Ammon's horn (tissue), 1 donor: ENCODE measurements around the gene RFTN1.

Source experiments
- DNase-seq: peaks from one replicate; pipeline ENCODE4 v3.0.0-alpha.2; 2016; ENCODE audit warnings: low spot score

Gene RFTN1

DNA sequence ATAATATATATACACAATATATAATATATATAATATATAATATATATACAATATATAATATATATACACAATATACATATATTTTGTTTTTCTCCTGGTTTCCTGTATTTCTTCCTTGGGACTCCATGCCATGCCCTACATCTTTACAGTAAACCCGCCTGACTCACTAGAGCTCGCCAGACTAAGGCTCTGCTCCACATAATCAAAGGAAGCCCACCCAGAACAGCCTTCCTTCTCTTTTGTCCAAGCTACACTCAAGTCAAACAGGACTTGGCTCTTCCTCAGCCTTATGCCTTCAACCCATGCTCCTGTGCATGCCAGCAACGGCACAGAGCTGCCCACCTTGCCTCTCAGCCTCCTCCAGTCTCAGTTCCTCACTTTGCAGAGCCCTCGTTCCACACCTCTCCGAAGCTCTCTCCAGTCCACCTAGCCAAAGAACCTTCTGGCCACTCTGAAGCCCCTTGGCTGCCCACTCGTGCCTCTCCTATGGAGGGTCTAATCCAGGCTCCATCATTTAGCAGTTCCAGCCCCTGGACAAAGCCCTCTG lies 109.1 kb downstream of the RFTN1 start:
- DNase-seq: no peak

DNA sequence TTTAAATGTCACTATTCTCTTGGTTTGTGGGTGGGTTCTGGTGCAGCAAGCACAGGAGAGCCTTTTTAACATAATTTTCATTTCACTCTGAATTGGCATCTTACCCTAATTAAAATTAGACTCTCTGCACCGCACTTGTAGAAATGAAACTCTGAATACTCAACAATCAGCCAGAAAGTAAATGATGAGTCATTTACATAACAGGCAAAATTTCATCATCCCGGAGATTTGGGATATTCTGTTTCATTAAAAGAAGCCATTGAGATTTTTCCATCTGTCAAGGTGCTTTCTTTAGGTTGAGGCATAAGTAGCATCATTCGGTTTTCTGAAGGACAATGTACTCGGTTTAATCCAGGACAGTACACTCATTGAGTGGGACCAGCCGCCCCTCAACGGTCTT lies 111.0 kb downstream of the RFTN1 start:
- no peak for DNase-seq

DNA sequence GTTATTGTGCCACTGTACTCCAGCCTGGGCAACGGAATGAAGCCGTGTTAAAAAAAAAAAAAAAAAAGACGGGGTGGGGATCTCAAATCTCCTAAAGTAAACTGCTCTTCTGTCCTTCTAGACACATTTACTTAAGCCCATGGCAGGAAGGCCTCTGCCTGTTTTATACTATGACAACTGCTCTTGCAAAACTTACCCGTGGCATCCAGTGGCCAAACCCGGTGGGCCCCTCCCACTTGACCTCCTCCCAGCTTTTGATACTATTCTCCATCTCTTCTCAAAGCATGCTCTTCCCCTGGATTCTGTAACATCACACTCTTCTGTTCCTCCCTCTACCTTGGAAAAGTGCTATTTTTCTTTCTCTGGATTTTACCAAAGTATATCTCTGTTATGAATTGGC lies 112.2 kb downstream of the RFTN1 start:
- DNase-seq: no peak

DNA sequence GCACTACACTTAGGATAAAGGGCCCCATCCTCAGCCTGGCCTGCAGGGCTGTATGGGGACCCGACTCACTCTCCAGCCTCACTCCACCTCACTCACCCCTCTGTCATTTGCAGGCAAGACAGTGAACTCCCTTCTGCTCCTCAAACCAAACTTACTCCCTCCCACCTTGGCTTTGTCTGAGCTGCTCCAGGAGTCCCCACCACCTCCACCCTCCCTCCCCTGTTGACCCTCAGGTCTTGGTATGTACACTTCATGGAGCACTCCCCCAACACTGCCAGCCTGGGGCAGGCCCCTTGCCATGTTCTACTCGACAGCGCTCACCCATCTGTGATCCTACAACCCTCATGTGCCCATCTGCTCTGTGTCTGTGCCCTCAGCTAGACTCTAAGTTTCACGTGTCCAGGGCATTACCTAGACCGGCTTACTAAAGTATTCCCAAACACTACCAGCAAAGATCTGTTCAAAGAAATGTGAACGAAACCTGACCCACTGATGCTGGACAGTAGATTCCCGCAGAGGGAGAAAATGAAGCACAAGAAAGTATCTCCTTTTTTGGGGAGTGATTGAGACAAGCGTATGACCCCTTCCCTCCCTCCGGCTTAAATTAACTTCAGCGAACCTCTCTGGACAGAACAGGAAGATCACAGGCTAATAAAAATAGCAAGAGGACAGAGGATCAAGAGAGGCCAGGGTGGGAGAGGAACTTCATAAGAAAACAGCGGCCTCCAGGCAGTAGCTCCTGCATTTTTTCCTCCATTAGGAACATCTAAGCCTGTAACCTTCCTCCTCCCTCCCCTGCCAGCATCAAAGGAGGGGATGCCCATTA lies 113.2 kb downstream of the RFTN1 start:
- no peak for DNase-seq

DNA sequence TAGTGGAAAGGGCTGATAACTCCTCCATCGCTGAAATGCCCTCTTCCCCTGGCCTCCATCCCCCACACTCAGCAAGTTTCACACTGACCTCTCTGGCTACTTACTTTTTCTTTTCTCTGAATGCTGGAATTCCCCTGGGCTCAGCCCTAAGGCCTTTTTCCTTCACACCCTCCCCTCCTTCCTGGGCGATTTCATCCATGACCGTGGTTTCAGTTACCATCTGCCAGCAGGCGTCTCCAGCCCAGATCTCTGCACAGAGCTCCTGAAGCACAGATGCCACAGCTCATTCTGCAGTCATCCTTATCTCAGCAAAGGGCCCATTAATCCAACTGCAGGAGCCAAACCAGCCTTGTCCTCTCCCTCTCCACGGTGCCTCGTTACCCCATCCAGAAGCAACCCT lies 114.0 kb downstream of the RFTN1 start:
- DNase-seq: no peak

DNA sequence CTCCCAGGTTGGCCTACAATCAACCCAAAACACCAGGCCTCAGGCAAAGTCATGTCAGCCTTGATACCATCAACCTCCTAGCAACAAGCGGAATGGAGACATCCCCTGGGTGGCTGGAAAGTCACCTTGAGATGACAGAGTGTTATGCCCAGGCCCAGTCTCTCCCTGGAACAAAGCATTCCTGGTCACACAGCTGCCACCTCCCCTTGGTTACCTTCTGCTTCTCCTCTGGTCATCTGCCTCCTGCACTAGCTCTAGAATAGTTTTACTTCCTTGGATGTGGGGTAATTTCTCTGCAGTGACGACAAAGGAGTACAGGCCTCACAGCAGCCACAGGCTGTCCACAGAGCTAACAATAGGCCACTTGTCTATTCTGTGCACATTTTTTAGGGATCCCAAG lies 114.9 kb downstream of the RFTN1 start:
- DNase-seq: no peak

DNA sequence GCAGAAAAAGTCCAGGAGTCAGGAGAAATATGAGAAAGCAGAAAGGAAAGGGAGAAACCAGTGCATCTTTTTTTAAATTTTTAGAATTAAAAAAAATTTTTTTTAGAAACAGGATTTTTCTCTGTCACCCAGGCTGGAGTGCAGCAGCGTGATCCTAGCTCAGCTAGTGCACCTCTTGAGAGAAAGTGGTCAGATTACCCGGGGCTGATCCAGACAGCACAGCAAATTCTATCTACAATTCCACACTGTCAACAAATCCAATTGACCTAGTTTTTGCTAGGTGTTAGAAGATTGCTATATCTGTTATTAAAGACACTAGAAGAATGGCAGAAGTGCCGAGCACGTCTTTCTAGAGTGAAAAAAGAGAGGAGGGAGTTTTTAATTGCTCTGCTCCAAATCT lies 117.3 kb downstream of the RFTN1 start:
- no peak for DNase-seq

DNA sequence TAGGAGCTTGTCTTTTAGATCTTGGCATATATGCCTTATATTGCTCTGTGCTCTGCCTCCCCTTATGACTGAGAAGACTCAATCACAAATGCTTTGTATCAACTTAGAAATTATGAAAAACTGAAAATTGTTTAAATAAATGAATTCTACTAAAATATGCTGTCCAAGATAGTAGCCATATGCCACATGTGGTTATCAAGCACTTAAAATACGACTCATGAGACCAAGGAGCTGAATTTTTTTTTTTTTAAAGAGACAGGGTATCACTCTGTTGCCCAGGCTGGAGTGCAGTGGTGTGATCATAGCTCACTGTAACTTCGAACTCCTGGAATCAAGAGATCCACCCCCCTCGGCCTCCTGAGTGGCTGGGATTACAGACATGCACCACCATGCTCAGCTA lies 118.3 kb downstream of the RFTN1 start:
- DNase-seq: no peak

DNA sequence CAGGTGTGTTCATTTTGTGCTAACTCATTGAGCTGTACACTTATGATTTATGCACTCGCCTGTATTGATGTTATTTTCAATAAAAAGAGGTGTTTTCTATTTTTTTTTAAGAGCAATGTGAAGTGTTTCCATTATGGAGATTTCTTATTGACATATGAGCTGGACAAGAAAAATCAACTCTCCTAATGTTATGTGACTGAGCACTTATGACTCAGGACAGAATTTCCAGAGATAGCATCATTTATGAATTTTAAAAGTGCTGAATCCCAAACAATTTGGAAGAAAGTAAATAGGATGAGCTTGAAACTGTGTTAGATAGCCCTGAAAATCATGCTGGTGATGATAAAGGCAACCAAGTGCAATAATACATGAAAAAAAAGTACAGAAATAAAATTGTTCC lies 118.9 kb downstream of the RFTN1 start:
- DNase-seq: no peak

DNA sequence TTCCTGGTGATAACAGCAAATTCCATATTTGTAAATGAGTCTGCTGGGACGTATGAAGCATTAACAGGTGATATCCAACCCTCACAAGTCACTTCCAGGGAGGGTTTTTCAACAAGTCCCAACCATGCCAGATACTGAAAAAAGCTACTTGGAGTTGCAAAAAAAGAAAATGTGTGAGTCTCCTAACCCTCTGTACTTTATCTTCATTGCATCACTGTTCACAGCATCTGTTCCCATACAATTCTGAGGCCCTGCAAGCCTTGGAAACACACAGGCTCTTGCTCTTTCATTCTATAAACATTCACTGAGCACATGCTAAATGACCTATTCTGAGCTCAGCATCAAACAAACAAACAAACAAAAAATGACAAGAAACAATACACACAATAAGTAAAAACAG lies 120.8 kb downstream of the RFTN1 start:
- DNase-seq: no peak

DNA sequence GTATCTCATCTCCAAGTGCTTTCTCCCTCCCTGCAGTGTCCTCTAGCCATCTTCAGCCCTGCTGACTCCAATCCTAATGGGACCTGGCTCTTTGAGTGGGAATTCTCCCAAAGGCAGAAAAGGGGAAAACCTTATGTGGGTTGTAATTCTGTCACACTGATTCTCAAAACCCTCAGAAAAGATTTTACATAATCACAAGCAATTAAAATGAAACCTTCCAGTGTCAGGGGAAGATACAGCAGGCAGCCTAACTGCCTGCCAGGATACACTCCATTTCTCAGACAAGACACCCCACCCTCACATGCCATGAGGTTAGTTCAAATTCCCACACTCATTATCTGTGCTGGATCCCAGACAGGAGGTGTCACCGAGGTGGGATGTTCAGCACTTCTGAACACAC lies 121.4 kb downstream of the RFTN1 start:
- DNase-seq: no peak

DNA sequence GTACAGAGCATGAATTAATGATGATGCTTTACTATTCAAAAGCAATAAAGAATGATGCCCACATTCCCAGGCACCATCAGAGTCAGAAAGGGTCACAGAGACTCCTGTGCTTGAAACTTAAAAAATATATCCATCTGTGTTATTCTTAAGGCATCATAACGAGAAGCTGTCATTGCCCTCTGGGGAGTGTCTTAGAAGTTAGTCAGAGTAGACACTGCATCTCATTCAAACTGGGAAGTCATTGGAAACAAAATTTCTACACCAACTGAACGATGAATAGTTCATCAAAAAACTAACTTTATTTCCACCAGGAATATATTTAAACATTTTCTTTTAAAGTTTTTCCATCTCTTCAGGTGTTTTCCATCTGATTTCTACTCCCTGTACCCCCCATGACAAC lies 122.9 kb downstream of the RFTN1 start:
- no peak for DNase-seq

DNA sequence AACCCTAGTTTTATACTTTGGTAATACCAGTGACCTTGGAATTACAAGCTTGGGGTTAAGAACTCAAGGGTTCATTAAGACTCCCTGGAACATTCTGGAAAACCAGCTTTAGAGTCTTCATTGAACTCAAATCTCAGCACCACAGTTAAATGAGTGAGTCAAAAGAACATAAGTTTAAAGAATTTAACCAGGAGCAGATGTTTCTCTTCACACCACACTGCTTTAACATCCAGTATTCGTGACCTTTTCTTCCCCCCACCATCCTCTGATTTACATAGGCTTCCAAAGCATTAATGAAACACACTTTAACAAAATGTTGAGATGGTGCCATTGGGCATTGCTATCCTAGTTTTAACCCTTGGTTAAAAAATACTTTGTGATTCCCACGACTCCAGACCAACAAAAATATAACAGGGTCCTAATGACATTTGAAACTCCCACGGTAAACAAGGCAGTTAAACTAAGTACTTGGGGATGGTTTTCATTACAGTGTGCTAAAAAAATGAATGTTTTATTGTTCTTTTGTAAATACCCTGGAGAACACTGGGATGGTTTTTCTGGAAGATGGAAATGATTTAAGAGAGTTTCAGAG lies 124.6 kb downstream of the RFTN1 start:
- no peak for DNase-seq

DNA sequence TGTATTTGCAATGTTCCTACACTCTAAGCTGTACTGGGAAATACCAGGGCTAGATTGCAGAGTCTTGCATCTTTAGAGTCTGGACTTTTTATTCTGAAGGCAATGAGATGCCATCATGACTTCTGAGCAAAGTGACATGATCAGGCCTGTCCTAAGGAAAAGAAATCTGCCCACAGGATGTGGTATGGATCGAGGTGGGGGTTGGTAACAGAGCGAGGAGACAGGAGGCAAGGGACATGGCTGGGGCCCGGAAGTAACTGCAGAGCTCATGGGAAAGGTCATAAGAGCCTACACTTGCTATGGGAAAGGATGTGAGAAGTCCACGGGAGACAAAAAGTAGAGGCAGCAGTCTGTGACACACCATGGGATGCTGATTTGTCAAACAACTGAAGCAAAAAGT lies 126.9 kb downstream of the RFTN1 start:
- DNase-seq: no peak

DNA sequence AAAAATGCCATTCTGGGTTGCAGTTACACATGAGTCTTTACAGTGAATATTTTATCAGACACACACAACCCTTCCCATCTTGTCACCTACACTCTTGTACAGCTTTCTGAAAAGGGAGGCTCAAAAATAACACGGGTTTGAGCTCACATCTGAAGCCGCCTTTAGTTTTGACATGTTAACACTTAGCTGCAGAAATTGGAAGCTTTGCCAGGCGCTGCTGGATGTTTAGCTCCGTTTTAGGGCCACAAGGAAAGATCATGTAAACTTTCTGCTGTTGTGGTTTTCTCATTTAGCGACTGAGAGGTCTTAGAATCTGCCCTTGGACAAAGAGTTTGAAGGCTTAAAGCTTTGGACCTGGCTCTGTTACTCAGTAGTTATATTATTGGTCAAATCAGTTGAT lies 128.3 kb downstream of the RFTN1 start:
- no peak for DNase-seq

DNA sequence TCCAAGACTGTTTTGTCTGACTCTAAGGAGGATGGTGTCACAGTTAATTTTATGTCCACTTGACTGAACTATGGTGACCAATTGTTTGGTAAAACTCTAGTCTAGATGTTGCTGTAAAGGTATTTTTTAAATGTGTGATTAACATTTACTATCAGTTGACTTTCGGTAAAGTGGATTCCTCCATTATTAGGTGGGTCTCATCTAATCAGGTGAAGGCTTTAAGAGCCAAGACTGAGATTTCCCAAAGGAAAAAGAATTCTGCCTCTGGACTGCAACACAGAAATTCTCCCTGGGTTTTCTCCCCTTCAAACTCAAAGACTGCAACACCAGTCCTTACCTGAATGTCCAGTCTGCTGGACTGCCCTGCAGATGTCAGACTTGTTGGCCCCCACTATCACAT lies 129.6 kb downstream of the RFTN1 start:
- no peak for DNase-seq

DNA sequence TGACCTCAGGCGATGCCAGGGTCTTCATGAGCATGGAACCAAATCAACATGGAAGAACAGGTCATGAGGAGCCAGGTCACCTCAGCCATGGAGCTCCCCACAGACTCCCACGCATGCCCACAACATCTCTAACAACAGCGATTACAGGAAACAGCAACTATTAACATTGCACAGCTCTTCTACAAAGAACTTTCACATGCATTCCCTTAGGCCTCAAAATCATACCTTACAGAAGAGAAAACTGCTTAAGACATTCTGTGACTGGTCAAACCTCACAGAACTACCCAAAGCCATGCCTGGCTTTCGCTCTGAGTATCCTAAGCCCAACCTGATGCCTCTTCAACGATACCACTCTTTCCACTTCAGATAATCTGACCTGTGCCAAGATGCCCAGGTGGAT lies 130.7 kb downstream of the RFTN1 start:
- DNase-seq: no peak

DNA sequence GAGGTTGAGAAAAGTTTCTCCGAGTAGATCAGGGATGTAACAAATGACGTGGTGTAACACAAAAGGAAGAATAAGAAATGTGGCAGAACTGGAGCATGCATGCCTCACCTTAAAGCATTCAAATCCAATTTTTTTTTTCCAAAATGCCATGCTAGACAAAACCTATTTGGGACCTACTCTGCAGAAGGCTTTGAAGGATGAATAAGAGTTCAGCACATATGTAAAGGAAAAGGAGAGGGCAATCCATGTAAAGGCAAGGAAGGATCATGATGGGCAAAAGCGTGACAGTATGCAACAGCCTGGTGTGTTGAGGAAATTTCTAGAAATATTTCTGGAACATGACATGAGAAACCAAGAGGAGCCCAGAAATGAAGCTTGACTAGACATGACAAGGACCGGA lies 132.1 kb downstream of the RFTN1 start:
- DNase-seq: no peak

DNA sequence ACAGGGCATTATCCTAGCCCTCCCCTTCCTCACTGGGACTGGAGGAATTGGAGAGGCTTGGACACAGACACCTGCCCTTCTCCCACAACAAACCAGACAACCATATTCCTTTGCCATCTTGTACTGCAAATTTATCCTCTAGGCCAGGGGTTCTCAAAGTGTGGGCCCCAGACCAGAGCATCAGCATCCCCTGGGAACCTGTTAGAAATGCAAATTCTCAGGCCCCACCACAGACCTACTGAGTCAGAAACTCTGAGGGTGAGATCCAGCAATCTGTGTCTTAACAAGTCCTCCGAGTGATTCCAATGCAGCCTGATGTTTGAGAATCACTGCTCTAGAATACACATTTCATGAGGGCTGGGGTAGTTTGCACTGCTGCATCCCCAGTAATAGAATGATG lies 133.1 kb downstream of the RFTN1 start:
- no peak for DNase-seq

DNA sequence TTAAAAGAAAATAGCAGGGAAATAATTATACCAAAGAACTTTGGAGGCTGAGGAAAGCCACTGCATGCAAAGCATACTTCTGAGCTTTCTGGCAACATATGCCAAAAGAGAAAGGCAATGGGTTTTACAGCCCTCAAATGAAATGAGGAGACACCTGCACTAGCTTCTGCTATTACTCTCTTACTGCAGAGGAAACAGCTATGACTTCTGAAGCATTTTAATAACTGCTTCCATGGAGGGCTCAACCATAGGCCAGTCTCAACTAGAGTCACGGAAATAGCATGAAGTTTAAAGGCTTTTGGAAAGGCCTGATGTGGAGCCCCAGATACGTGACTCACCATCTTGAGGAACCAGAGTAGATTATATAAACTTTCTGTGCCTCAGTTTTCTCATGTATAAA lies 133.7 kb downstream of the RFTN1 start:
- DNase-seq: no peak

DNA sequence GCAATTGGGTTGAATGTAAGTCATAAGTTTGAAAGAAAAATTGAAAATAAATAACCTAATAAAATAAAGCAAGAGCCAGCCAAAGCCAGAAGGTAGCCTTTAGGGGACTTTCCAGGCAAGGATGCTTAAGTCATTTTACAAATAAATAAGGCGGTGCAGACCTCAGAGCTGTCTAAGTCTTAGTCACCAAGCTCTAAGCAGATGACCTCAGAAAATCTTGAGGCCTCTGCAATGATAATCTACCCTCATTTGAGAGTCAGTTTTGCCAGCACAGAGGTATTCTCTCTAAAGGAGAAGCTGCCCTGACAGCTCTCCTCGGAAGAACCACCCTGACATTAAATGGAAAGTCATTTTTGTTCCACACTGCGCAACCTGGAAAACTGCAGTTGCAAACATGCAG lies 134.6 kb downstream of the RFTN1 start:
- no peak for DNase-seq

DNA sequence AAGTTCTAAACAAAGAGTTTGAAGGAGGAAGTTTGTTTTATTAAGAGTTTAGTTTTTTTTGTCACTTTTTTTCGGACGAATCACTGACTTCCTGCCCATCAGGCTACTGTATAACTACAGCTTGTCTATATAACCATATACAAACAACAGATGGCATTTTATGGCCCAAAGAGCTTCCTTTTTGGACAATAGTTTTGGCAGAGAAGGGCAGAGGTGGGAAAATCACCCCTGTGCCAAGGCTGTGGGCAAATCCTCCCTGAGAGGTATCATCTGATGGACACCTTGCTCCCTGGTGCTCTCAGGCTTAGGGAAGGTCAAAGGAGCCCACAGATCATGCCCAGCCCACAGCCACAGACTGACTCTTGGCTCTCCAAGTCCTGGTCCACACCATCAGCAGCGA lies 135.1 kb downstream of the RFTN1 start:
- no peak for DNase-seq

DNA sequence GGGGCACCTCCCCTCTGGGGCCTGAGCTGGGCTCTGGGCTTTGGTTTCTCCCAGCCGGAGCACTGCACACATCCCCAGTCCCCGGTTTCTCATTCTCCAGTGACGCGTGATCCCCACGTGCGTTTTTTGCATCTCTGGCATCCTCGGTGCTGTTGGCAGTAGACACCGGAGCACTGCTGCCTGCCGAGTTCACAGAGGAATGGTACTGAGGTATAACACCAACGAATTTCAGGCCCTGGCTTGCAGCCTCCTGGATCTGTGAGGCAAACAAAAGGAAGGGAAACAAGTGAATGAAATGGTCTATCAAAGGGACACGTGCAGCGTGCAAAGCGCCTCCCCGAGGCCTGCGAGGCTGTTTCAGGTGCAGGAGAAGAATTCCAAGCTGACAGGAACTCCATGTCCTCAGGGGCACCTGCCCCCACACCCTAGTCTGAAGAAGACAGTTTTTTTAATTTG lies 135.6 kb downstream of the RFTN1 start:
- no peak for DNase-seq

DNA sequence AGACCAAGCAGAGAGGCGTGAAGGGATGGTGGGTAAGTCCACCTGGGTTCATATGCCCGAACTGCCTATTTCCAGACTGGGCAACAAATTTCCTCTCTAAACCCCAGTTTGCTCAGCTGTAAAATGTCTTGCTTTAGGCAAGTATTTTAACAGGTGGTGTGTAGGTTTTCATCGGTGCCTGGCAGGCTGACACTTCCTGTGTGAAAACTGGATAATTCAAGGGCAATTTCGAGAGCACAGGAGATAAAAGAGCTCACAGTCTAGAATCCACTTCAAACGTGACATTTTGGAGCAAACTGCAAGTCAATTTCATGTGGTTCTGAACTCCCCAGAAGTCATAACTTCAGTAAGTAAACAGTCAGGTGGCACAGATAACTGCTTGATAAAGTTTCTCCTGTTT lies 136.3 kb downstream of the RFTN1 start:
- no peak for DNase-seq
